Islet precursor cell (in vitro differentiated cells): Measurements from ENCODE around the gene PSMB7.
A peak's percentile ranks its signal among the peaks of the same experiment; 100 is the strongest.
"Not testable (repeated sequence)": the region's sequence is repeated elsewhere in the genome, so short reads cannot be mapped to it uniquely, and the experiment has no call there.

Source experiments
- DNase-seq: peaks from one replicate; pipeline ENCODE4 v3.0.0-alpha.2; 2018

The PSMB7 gene

GRCh38 chr9:124442826-124443225 lies 27.6 kb upstream of the PSMB7 start:
- DNase-seq = no peak

DNA sequence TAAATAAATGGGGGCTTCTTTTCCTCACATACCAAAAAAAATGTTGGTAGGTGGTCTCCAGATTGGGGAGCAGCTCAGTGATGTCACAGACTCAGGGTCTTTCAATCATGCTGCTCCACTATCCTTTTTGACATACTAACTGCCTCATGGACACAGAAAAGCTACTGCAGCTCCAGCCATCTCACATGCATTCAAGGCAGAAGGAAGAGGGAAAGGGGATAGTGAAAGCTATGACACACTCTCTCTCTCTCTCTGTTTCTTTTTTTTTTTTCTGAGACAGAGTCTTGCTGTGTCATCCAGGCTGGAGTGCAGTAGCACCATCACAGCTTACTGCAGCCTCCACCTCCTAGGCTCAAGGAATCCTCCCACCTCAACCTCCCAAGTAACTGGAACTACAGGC lies 27.1 kb upstream of the PSMB7 start:
- no peak for DNase-seq

GRCh38 chr9:124441291-124441690 lies 26.0 kb upstream of the PSMB7 start:
- DNase-seq = no peak

- DNase-seq = no peak
Measured at GRCh38 chr9:124440786-124441185, 25.5 kb upstream of the PSMB7 start.

DNA sequence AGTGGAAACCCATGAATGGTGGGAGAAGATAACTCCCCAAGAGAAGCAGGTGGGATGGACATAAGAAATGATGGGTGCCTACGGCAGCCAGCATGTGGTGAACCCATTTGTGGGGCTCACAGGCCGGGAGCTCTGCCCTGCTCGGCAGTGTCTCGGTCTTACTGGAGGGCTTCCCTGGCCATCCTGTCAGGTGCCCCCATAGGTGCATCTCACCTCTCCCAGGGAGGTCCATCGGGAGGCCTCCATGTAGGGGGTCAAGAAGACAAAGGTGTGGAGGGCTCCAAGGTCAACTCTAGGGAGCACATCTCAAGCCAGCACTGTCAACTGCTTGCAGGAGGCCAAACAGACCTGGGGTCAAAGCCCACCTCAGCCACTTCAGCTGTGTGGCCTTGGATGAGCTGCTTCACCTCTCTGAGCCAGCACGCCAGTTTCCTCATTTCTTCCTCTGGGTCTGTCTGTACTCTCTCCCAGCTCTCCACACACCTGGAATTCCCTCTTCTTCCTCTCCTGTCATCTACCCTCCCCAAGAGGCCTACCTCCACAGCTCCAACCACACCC lies 24.5 kb upstream of the PSMB7 start:
- DNase-seq = no peak

- peak; percentile 4 for DNase-seq
Measured at GRCh38 chr9:124439086-124439485, 23.8 kb upstream of the PSMB7 start.

DNA sequence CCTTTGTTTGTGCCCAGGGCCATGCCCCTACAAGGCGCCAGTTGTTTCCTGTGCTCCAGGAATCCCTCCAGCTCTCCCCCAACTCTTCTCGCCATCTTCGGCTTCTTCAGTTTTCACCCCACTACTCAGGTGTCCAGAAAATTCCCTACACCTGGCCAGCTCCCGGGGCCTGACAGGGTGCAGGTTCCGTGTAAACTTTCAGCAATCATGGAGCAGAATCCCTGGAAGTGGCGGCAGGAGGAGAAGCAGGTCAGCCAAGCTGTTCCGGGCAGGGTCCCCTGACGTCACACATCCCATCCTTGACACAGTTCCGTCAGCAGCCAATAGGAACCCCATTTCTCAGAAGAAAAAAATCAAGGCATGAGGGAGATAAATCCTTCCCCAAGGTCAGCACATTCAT lies 22.8 kb upstream of the PSMB7 start:
- peak; percentile 32 for DNase-seq

DNA sequence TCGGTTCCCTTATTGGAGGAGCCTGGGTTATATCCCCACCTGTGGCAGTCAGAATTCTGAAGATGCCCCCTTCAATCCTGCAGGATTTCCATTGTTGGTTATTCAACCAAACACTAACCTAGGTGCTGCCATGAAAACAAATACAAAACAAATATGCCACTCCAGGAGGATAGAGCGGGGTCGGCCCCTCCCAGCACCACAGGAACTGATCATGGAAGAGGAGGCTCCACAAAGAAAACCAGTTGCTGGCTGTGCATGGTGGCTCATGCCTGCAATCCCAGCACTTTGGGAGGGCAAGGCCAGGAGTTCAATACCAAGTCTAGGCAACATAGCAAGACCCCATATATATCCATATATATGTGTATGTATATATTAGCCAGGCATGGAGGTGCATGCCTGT lies 21.8 kb upstream of the PSMB7 start:
- peak; percentile 23 for DNase-seq

DNA sequence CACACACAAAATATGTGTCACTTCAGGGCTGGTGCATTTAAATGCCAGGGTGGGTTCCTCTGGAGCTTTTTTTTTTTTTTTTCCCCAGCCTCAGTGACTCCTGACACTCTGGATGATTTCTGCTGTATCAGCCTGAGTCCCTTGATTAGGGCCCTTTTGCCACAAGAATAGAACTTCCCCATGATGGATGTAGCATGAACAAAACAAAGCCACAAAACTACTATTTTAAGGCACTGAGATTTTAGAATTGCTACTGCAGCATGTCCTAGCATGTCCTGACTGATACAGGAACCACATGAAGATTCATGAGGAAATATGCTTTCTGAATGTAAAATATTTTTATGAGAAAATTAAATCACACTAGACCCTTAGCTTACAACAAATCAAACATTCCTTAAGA lies 21.1 kb upstream of the PSMB7 start:
- peak; percentile 1 for DNase-seq

DNA sequence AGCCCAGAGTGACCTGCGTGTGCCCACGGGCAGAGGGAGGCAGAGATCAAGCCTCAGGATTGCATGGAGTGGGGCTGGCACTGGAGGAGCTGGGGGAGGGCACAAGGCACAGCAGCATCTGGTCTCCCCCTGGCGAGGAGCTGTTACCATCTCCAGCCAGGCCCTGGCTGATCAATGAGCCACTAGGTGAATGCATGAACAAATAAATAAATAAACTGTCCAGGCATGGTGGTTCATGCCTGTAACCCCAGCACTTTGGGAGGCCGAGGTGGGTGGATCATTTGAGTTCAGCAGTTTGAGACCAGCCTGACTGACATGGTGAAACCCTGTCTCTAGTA lies 14.3 kb upstream of the PSMB7 start:
- DNase-seq = no peak

DNA sequence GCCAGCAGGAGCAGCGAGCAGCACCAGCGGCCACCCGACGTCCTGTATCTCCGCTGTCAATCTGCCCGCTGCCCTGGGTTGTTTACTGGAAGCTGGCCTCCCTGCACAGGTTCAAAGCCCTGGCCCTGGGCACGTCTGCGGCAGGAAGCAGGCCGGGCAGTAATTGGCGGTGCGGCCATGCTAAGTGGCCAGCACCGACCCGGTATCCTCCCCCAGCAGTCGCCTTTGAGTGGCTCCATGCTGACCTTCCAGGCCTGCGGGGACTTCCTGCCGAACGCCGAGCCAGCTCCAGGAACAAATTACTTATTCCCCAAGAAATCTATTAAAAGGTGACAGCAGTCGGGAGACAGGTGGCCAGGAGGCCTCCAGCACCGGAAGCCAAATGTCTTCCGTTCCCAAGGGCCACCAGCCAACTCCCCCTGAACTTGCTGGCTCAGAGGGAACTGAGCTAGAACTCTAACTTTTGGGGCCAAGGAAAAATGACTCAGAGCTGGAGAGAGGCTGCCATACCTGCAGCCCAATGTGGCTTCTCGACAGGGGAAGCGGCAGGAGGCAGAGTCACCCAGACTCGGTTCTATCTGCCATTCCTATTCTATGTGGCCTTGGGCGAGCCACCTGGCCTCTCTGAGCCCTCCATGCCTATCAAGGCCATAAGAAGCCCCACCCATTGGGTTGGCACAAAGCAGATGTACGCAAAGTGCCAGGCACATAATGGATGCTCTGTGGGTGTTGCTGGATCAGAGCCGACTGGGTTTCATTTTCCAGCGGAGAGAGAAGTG lies 13.7 kb upstream of the PSMB7 start:
- DNase-seq = no peak

- no peak for DNase-seq
Measured at GRCh38 chr9:124427281-124427680, 12.0 kb upstream of the PSMB7 start.

GRCh38 chr9:124426361-124426760 lies 11.1 kb upstream of the PSMB7 start:
- no peak for DNase-seq

DNA sequence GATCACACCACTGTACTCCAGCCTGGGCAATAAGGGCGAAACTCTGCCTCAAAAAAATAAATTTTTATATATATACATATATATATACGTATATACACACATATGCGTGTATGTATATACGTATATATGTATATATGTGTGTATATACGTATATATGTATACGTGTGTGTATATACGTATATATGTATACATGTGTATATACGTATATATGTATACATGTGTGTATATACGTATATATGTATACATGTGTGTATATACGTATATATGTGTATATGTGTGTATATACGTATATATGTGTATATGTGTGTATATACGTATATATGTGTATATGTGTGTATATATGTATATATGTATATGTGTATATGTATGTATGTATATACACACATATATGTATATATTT lies 10.5 kb upstream of the PSMB7 start:
- DNase-seq = not testable (repeated sequence)

DNA sequence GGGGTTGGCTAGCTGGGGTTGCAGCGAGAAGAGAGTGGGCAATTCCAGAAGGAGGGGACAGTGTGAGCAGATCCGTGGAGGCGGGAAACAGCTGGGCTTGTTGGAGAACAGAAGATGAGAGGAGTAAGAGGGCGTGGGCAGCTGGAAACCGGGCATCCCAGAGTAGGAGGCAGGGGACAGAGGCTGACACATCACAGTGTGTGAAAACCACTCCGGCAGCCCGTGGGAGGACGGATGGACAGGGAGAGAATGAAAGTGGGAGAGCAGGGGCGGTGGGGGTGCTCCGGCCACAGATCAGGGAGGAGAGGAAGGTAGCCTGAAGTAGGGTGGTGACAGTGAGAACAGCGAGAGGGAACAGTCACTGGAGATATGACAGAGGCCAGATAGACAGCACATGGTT lies 8.3 kb upstream of the PSMB7 start:
- DNase-seq = no peak

DNA sequence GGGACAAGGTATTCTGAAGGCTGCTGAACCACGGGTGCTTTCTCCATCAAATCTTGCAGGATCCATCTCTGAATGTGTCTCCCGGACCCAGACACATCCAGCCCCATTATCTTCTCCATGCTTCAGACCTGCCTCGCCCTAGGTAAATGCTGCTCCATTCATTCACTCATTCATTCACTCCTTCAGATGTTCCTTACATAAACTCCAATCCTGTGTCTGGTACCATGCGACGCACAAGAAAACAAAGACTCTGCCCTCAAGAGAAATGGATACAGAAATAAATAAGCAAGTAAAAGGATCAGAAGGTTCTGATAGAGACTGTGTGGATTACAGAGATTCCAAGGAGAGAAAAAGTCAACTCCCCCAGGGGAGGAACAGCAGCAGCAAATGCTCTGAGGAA lies 7.9 kb upstream of the PSMB7 start:
- no peak for DNase-seq

- no peak for DNase-seq
Measured at GRCh38 chr9:124420991-124421543, 5.8 kb upstream of the PSMB7 start.

DNA sequence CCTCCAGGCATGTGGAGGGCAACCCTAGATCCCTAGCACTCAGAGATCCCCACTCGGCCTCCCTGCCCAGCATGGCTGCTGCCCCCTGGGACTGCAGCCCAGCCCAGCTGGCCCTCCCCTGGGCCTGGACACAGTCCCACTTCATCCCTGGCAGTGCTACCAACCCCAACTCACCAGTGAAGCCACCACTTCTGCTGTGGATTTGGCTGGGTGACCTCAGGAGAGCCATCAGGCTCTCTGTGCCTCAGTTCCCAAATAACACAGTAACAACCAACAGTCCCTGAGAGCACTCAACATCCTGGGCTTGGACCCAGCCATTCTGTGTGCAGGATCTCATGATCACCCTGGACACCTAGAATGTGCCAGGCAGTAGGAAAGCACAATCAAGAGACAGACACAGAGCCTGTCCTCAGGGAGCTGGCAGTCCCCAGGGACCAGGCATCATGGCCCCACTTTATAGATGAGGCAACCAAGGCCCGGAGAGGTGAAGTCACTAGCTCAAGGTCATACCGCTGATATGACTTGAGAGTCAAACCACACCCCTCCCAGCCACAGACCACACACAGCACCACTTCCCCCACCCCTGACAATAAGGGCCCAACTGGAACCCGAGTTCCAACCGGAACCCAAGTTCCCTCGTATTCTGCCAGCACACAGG lies 4.7 kb upstream of the PSMB7 start:
- no peak for DNase-seq

GRCh38 chr9:124415852-124416484 lies 726 bp upstream of the PSMB7 start:
- no peak for DNase-seq

GRCh38 chr9:124414612-124415011 lies 630 bp downstream of the PSMB7 start:
- DNase-seq = no peak

- DNase-seq = no peak
Measured at GRCh38 chr9:124412228-124412575, 3.0 kb downstream of the PSMB7 start.

DNA sequence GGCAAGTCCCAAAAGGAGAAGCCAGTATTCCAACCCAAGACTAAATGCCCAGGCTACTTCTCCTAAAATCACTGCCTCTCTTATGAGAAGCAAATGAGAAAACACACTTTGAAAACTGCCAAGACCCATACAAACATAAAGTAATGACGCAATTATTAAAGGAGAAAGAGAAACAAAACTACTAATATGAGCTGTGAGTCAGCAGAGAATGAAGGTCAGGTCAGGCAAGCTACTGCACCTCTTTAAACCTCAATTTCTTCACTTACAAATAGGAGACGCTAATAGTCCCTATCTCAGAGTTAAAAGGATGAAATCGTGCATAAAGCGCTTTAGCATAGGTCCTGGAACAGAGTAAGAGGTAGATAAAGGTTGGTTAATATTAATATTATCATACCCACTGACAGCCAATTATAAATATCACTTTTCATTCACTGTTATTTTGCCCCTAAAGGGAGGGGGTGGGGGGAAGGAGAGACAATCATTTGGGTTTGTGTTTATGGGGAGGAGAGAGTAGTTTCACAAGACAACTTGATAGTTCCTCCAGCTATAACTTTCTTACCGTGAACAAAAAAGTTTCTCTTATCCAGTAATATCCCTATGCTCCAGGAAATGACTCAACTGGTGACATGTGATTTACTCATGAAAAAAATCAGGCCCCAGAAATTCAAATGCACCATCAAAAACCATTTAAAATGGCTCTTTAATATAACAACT lies 3.6 kb downstream of the PSMB7 start:
- no peak for DNase-seq

DNA sequence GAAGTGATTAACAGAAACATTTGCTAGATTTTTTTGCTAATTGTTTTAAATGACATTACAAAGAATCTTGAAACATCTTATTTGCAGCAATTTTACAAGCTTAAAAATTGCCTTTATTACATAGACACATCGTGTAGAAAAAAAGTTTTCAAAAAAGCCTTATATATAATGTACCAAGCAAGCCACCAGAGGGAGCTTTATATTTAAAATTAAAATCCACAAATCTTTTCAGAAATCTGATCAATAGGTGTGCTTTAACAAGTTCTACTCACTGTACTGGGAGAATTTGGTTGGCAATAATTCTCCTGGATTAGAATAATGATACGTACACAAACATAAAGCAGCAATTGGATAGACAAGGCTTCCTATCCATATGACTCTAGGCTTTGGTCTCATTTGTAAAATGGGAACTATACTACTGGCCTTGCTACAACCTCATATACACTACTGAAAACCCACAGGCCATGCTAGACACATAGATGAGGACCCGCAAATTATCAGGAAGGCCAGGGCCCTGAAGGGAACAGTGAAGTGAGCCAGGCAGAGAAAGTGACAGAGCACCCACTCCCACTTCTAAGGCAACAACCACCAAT lies 4.8 kb downstream of the PSMB7 start:
- no peak for DNase-seq
